GM18499 (cell line): ENCODE measurements around the gene WNK2.

Experiments
- ATAC-seq: cut with Tn5 transposase; IDR thresholded peaks from one replicate; pipeline ENCODE4 v1.9.1; 2021; ENCODE audit warnings: moderate number of reproducible peaks; ENCODE audit not compliant: insufficient read depth, unreplicated experiment

Gene WNK2

DNA sequence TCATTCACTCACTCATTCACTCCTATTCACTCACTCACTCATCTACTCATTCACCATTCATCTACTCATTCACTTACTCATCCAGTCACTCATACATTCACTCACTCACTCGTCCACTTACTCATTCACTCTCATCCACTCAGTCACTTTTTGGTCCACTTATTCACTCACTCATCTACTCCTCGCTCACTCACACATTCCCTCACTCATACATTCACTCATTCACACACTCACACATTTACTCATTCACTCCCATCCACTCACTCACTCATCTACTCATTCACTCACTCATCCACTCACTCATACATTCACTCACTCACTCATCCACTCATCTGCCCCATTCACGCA lies 27.7 kb downstream of the WNK2 start:
- ATAC-seq = no peak

DNA sequence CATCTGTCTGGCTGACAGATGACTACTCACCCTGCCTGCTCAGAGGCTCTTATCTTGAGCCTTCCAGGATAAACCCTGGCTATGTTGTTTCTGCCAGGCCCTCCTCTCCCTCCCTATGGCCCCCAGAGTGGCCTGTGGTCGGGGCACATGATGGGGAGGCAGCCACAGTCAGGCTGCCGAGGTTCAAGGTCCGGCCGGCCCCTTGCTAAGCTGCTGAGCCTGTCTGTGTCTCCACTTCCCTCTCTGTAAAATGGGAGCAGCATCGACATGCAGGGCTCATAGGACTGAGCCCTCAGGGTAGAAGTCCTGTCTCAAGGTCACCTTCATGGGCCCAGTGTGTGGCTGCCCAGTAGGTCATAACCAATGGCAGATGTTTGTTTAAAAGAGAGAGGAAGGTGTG lies 28.5 kb downstream of the WNK2 start:
- ATAC-seq = no peak

DNA sequence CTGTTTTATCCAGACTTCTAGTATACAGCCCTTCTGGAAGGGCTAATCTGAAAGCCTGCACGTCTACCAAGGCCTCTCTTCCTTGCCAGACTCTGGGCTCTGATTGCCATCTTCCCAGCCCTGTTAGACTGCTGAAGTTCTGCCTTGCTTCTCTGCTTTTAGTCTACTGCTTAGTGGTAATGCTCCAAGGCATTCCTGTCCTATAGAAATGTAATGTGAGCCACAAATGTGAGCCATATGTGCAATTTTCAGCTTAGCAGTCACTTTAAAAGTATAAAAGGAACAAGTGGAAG lies 32.1 kb downstream of the WNK2 start:
- no peak for ATAC-seq

DNA sequence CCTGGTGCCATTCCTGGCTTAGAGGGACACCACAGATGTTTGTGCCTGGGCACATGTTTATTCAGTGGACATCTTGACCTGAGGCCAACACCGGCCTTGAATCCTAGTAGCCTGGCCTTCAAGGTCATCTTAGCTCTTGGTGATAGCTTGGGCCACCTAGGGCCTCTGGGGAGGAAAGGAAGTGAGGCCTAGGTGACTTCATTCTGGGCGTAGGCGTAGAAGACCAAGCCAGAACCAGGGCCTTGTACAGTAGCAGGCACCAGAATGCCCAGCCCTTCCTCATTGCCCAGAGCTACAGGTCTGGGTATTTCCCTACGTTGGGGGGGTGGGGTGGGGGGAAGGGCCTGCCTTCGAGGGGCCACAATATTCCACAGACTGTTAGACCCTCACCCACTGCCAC lies 33.8 kb downstream of the WNK2 start:
- no peak for ATAC-seq

DNA sequence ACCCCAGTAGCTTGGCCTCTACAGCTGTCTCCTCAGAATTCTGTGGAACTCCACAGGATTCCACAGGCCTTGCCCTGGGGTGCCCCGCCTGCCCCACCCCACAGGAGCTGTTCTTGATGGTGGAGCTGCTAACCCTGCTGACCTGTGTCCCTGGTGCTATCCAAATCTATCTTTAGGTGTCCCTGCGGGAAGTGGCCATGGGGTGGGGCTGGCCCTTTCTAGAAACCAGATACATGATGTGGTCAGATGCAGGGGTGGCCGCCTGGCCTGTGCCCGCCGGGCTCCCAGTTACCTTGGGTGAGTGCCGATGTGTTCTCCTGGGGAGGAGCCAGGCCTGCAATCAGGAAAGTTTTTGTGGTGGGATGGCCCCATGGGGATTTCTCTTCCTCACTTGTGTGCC lies 34.2 kb downstream of the WNK2 start:
- ATAC-seq = no peak

DNA sequence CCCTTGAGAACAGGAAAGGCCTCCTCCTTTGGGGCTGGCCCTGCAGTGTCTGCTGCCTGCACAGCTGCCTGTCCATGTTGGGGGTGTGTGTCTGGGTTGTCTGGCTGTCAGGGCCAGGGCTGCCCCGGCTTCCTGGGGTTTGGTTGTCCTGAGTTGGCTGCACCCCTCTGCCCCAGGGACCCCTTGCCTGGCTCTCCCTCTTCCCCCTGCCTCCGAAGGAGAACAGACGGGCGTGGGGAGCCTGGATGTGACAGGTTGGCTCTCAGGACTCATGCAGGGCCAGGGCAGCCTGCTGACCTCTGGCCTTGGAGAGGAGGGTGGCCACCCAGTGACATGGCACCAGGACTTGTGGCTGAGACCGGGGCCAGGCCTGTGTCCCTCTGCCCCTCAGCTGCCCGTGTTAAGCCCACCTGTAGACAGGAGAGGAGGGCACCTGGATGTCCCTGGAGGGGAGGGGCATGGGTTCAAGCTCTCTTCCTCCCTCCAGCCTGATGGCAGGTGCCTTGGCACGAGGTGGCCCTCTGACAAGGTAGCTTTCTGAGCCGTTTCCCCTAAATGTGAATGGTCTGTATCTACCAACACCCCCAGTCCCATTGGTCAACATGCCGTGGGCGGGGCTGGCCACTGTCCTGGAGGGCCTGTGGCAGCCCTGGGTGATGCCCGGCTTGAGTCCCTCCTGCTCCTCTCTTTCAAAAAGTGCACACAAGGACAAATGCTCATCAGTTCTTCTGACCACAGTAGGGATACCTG lies 34.9 kb downstream of the WNK2 start:
- no peak for ATAC-seq

DNA sequence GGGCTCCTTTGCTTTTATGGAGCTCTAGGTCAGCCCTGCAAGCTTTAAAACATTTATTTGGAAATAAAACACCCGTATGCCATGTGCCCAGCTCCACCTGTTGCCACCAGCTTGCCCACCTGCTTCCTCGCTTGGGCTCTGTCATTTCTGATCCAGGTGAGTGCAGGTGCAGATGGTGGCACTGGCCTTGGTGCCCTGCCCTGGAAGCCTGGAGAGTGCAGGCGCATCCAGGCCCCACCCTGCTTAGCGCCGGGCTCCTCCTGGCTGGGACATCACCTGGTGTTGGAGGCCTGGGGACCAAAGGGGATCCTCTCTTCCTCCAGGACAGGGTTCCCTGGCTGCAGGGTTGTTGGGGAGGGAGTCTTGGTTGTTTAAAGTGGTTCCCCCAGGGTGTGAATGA lies 35.8 kb downstream of the WNK2 start:
- ATAC-seq = no peak

DNA sequence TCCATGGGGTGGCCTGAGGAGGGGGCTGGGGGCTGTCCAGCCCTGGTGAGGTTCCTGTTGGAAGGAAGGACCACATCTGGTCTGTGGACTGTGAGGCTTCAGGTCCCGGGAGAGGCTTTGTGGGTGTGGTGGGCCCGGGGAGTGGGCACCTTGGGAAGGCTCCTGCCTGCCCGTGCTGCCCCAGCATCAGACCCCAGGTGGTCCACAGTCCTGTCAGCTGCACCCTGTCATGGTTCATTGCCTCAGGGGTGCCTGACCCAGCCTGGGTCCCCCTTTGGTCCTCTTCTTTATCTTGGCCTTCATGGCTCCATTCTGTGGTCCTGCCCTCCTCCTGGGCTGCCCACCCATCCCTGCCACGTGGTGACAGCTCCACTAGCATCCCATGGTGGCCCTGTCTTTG lies 36.7 kb downstream of the WNK2 start:
- ATAC-seq = no peak

DNA sequence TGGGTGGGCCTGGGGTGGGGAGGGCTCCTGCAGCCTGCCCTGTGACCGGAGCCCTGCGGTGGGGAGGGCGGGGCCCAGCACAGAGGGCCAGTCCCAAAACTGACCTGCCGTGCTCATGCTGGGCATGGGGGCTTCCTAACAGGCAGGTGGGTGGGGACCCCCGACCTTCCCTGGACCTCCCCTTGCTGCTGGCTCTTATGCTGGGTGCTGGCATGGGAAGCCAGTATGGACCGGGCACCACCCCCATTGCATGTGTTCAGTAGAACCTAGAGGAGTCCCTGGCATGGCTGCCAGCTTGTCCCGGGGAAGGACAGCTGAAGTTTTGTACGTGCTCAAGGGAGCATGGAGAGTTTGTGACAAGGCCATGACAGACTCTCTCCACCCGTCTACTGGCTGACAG lies 37.1 kb downstream of the WNK2 start:
- ATAC-seq = no peak

DNA sequence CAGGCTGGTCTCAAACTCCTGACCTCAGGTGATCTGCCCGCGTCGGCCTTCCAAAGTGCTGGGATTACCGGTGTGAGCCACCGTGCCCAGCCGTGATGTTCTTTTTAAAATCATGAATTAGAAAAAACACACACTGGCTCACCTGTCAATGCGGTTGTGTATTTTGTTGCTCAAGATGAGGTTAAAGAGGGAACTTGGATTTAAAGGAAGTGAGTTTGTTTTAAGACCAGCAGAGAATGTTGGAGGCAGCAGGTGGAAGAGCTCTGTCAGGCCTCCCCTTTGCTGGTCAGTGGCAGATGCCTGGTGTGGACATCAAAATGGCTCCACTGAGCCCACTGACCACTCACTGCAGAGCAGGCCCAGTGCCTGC lies 38.9 kb downstream of the WNK2 start:
- ATAC-seq = no peak

DNA sequence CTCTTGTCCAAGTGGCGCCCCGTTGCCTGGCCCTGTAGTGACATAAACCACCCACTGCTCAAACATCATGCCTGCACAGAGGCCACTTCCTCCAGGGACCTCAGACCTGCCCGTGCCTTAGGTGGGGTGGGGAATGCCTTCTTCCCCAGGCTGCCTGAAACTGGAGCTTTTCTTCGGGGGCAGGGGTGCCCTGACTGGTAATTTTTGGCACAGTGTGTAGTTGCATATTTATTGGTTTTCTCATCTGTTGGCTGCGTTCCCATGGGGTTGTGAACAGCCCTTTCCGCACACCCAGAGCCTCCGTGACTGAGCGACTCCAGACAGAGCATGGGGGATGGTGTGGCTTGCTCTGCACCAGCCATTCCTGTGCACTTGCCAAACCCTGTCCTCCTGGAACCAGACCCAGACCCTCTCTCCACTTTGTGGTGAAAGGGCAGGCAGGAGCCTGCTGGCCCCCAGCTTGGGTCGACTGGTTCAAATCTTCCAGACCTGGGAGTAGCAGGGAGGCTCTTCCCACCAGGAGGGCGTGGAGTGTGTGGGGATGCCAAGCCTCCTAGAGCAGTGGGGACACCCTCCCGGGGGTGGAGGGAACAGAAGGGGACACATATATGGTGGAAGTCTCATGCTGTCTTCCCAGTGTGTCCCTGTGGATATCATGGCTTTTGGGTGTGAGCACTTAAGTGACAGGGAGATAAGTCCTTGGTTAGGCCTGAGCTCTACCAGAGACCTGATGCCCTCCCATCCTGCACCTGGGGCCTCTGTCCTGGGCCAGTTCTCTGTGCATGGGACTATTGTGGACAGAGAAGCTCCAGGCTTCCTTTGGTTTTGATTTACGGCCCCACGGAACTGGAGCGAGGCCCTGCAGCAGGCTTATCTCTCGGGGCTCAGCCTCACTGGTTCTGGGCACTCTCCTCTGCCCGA lies 39.6 kb downstream of the WNK2 start:
- ATAC-seq = no peak

DNA sequence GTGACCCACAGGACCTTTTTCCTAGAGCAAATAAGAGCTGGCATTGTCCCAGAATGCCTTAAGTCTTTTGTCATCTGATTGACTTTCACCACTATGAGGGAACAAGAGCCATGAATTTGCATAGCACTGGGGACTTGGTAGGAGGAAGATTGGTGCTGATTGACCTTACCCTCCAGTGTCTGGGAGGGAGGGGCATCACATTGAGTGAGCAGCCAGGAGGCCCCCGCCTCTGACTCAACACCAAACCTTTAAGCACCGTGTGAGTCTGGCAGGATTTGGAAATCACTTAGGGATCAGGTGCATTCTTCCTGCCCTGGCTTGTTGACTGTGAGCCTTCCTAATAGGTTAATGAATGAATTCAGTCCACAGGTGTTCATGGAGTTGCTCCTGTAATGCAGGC lies 40.7 kb downstream of the WNK2 start:
- ATAC-seq = no peak

DNA sequence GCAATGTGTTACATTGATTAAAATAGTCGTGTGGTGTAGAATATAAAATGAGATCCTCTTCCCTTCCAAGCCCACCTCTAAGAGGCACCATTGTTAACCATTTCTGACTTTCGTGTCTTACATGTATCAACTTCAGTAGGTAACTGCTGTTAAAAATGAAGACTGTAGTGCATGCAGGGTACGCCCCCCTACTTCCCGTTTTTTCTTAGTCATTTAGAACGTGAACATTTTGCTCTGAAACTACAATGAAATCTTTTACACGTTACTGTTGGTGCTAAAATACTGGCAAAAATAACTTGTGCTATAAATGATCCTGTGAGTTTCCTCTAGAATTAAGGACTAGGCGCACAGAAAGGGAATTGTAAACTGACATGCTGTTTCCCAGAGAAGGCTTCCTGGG lies 41.5 kb downstream of the WNK2 start:
- no peak for ATAC-seq

DNA sequence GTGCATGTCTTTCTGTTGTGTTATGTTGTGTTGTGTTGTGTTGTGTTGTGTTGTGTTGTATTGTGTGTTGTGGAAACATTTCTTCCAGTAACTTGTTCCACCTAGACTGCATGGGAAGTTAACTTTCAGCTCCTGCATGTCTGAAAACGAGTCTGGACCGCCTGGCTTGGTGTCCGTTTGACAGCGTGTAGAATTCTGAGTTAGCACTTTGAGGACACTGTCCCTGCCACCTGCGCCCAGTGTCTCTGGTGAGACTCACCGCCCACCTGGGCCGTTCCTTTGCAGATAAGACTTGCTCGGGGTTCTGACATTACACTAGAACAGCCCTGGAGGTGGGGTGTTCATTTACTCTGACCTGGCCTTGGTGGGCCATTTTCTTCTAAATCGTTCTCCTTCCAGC lies 42.0 kb downstream of the WNK2 start:
- no peak for ATAC-seq

DNA sequence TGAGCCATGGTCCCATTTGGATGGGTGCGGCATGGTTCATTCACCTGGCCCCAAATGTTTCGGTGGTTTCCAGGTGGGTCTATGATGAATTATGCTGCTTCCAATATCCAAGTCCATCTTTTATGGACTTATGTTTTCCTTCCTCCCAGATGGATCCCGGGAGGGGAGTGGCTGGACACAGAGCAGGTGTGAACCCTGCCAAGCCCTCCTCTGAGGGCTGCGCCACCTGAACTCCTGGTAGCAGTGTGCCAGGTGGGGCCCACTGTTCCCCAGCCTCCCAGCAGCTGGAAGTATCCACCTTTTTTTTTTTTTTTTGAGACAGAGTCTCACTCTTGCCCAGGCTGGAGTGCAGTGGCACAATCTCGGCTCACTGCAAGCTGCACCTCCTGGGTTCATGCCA lies 42.9 kb downstream of the WNK2 start:
- ATAC-seq = no peak

DNA sequence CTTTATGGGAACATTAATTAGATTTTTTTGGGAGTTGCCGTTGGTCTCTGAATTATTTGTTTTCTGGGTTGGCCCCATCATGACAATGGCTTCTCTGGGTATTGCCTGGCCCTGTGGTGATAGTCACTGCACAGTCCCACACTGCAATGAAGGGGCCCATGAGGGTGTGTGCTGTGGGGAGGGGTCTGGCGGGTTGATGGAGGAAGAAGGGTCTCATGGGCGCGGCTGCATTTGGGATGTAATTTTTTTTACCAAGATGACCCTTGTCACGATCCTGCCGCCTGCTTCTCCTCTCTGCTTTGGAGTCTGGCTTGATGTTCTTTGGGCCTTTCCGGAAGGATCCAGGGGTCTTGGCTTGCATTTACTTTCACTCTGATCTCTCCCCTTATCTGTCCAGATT lies 44.1 kb downstream of the WNK2 start:
- no peak for ATAC-seq

DNA sequence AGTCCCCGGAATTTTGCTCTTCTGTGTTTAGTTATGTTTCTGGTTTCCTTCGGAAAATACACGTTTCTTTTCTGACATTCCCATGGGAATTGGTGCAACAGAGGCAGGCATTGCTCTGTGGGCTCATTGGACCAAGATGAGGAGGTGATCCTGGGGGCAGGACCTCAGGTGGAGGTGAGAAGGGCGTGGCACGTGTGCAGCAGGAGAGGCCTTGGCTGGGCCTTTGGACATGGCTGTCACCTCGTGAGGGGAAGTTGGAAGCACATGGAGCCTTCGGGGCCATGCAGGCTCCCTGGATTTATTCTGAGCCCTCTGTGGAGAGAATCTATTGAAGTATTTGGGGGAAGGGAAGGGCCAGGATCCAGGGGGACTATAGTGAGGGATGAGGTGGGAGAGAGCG lies 44.5 kb downstream of the WNK2 start:
- ATAC-seq = no peak

DNA sequence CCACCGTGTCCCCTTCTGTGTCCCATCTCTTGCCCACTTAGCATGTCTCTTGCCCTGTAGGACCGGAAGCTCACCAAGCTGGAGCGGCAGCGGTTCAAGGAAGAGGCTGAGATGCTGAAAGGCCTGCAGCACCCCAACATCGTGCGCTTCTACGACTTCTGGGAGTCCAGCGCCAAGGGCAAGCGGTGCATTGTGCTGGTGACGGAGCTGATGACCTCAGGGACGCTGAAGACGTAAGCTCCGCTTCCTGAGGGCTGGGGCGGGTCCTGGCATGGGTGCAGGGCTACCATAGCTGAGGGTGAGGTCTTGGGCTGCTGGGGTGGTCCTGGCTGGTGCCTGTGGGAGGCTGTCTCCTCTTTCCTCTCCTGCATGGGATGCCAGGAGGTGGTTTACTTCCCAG lies 45.7 kb downstream of the WNK2 start:
- no peak for ATAC-seq

DNA sequence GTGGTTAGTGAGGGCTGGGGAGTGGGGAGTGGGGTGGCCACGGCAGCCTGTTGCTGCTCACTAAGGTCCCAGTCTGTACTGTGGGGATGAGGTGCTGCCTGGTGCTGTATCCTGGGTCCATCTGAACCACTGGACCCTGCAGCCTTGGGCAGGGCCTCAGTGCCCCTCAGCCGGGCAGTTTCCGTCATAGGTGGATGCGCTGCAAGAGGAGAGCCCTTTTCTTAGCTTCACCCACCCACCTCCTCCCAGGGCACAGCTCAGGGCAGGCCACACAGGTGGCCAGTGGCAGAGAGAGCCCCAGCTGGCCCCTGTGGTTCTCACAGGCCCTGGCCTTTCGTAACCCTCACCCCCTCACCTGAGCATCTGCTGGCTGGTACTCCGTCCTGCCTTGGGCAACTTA lies 46.2 kb downstream of the WNK2 start:
- no peak for ATAC-seq

DNA sequence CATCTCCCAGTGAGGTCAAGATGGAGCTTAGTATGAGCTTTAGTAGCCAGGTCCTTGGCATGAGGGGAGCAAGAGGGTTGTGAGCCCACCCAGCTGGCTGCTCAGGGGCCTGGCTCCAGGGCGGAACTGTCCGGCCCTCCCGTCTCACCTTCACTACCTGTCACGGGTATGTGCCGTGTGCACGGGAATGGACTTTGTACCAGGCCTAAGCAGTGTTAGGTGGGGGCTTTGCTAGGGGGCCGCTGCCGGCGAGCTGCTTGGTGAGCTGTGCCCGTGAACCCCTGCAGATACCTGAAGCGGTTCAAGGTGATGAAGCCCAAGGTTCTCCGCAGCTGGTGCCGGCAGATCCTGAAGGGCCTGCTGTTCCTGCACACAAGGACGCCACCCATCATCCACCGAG lies 46.7 kb downstream of the WNK2 start:
- ATAC-seq = no peak

DNA sequence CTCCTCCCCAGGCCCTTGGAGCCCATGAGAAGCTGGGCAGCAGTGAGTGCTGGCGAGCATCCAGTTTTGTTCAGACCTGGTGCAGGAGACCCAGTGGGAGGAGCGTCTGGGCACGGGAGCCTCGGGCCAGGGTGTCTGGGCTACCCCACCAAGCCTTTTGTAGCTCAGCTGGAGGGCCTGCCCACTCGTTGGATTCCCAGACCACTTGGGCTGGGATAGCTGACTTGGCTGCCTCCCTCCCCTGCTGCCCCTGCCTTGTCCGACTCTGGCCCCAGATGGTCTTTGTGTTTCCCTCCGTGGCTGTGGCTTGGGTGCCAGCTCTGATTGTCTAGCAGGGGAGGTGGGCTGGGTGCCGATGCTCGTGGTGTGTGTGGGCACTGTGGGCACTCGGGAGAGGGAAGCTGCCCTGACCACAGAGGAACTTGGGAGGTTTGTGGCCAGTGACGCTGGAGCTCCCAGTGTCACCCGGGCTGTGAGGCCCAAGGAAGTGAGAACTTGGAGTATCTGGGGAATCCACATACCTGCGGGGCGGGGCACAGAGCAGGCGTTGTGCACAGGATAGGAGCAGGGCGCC lies 47.3 kb downstream of the WNK2 start:
- no peak for ATAC-seq

DNA sequence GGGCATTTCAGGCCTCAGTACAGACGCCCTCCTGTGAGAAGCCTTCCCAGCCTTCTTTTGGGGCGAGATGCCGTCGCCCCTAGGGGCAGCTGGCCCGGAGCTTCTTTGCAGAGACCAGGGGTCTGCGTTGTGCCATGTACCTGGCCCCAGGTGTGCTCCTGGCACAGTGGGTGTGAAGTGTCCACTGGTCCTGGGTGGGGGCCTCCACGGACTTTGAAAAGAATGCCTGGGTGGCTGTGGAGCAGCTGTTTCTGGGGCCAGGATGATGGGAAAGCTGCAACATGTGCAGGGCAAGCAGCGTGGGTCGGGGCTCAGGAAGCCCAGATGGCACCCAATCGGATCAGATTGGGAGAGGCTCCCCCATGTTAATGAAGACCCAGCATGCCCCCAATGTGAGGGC lies 47.8 kb downstream of the WNK2 start:
- ATAC-seq = no peak
